NCI-H82 (cell line): ENCODE results near the gene VEGFD.

Experiments used
- DNase-seq: peaks from one replicate; lab custom pipeline; 2025; lab: John Stamatoyannopoulos, UW

VEGFD gene

GRCh38 chrX:15359701-15360100 is 24.5 kb downstream of the VEGFD start:
- DNase-seq = no peak

GRCh38 chrX:15358533-15358932 is 25.7 kb downstream of the VEGFD start:
- DNase-seq = no peak

GRCh38 chrX:15356444-15356843 is 27.8 kb downstream of the VEGFD start:
- DNase-seq = no peak

- peak; percentile 82 for DNase-seq
Observed at GRCh38 chrX:15350329-15350996, 33.8 kb downstream of the VEGFD start.

GRCh38 chrX:15349046-15349445 is 35.2 kb downstream of the VEGFD start:
- peak; percentile 91 for DNase-seq

GRCh38 chrX:15345976-15346375 is 38.2 kb downstream of the VEGFD start:
- DNase-seq = no peak

GRCh38 chrX:15344106-15344505 is 40.1 kb downstream of the VEGFD start:
- DNase-seq = no peak

- no peak for DNase-seq
Observed at GRCh38 chrX:15343075-15343476, 41.1 kb downstream of the VEGFD start.

- peak; percentile 2 for DNase-seq
Observed at GRCh38 chrX:15340867-15341266, 43.3 kb downstream of the VEGFD start.

- DNase-seq = peak; percentile 31
Observed at GRCh38 chrX:15336023-15336413, 48.2 kb downstream of the VEGFD start.

- DNase-seq = peak; percentile 98
Observed at GRCh38 chrX:15335135-15336022, 48.8 kb downstream of the VEGFD start, which contains the start of gene PIGA. PIGA (minus strand) TSS chrX:15335523; CDS start chrX:15331930, 3,593 bp downstream.

- no peak for DNase-seq
Observed at GRCh38 chrX:15334561-15334960, 49.7 kb downstream of the VEGFD start.

- no peak for DNase-seq
Observed at GRCh38 chrX:15328821-15329220, 55.4 kb downstream of the VEGFD start.

- DNase-seq = no peak
Observed at GRCh38 chrX:15328131-15328530, 56.1 kb downstream of the VEGFD start.

GRCh38 chrX:15322472-15322871 is 61.7 kb downstream of the VEGFD start:
- no peak for DNase-seq

GRCh38 chrX:15322072-15322471 is 62.1 kb downstream of the VEGFD start:
- no peak for DNase-seq

GRCh38 chrX:15321447-15321846 is 62.8 kb downstream of the VEGFD start:
- no peak for DNase-seq

- DNase-seq = no peak
Observed at GRCh38 chrX:15320297-15320696, 63.9 kb downstream of the VEGFD start.

GRCh38 chrX:15319075-15319474 is 65.1 kb downstream of the VEGFD start:
- no peak for DNase-seq

GRCh38 chrX:15315509-15315908 is 68.7 kb downstream of the VEGFD start, which contains the start of gene ASB11:
ASB11 (minus strand) TSS chrX:15315640; CDS start chrX:15315605, 35 bp downstream.
- DNase-seq = no peak

- DNase-seq = no peak
Observed at GRCh38 chrX:15314472-15314871, 69.7 kb downstream of the VEGFD start.

GRCh38 chrX:15311119-15311518 is 73.1 kb downstream of the VEGFD start:
- no peak for DNase-seq

- DNase-seq = no peak
Observed at GRCh38 chrX:15310117-15310516, 74.1 kb downstream of the VEGFD start.
